ENCODE data around the gene PXN. TPM values are rescaled to one million over a fixed set of nuclear protein-coding genes. Genes with fewer than 3 reads are reported as not detected.
"Not testable (repeated sequence)": the region's sequence is repeated elsewhere in the genome, so short reads cannot be mapped to it uniquely, and the experiment has no call there.

PXN gene
- total and polyA plus RNA-seq, 4 donors, result 6.0 to 13.1 (median 12.3) TPM

DNA sequence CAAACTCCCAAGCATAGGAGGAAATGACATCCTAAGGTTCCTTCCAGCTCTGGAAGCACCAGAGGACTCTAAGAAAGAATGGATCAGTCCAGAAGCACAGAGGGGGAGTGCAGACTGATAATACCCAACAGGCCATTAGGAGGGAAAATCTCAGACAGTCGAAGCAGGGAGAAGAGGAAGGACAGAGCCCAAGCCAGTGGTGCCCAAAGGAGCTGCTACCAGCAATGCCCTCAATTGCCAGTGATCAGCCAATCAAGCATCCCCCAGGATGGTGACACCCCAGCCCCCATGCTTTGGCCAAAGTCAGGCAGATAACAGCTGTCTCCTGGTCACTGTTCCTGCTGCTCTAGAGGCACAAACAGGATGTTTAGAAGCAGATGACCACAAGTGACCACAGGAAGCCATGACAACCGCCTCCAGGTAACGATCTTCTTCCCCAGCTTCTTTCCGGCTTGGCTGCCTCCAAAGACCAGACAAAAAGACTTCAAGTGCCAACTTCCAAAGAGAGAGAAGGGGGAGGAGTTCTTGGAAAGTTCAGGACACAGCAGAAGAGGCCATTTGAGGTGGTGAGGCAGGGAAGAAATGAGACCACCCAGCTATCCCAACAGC, 16.2 kb downstream of the PXN start (continued):
- no peak for TF ChIP-seq RAD21 (IDR thresholded peaks at IDR 0.05)

- Histone ChIP-seq H3K9me3 (ENCODE audit: control insufficient read depth in 4 of 4, low read length in 3 of 4) (no peaks in the 10 kb centered on the region), H3K4me3 (ENCODE audit: low read depth in 1 of 3, low read length in 3 of 3) (no peak overlapping the region), H3K9ac (ENCODE audit: low read depth in 1 of 2, low read length in 2 of 2) (no peak overlapping the region), H3K36me3 (ENCODE audit: control insufficient read depth in 4 of 4, insufficient read depth in 3 of 4, low read depth in 1 of 4, low read length in 3 of 4) (no peaks in the 10 kb centered on the region), H3K27ac (ENCODE audit: low read depth in 1 of 2, low read length in 2 of 2) (peak overlapping the region in 1 of 2 donors; percentile 25), H3K4me1 (ENCODE audit: control insufficient read depth in 4 of 4, insufficient read depth in 4 of 4, low read length in 3 of 4) (peaks cover 0 to 27% (median 13%) of the 10 kb centered on the region in 4 donors), H3K27me3 (ENCODE audit: control insufficient read depth in 4 of 4, insufficient read depth in 4 of 4, low read length in 3 of 4) (no peaks in the 10 kb centered on the region)
- DNase-seq (ENCODE audit: low spot score), result no peak
- 82% methylated on average over 6 of the region's 6 CpGs for WGBS
- TF ChIP-seq HNF4G (IDR thresholded peaks at IDR 0.05), result no peak
- TF ChIP-seq EGR1 (IDR thresholded peaks at IDR 0.05; ENCODE audit: low read depth in 2 of 2), result no peak
- TF ChIP-seq, protein P1, sequence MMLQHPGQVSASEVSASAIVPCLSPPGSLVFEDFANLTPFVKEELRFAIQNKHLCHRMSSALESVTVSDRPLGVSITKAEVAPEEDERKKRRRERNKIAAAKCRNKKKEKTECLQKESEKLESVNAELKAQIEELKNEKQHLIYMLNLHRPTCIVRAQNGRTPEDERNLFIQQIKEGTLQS (IDR thresholded peaks at IDR 0.05), result no peak
- TF ChIP-seq FOXA2 (IDR thresholded peaks at IDR 0.05), result no peak
These were observed 17.9 kb downstream of the PXN start for GRCh38 chr12:120247621-120248030.

GRCh38 chr12:120247183-120247582, 18.3 kb downstream of the PXN start:
- Histone ChIP-seq H3K9ac (ENCODE audit: low read depth in 1 of 2, low read length in 2 of 2) (no peak overlapping the region), H3K36me3 (ENCODE audit: control insufficient read depth in 4 of 4, insufficient read depth in 3 of 4, low read depth in 1 of 4, low read length in 3 of 4) (no peaks in the 10 kb centered on the region), H3K27ac (ENCODE audit: low read depth in 1 of 2, low read length in 2 of 2) (peak overlapping the region; percentile 25 to 32), H3K4me3 (ENCODE audit: low read depth in 1 of 3, low read length in 3 of 3) (no peak overlapping the region), H3K4me1 (ENCODE audit: control insufficient read depth in 4 of 4, insufficient read depth in 4 of 4, low read length in 3 of 4) (peaks cover 1 to 30% (median 14%) of the 10 kb centered on the region in 4 donors), H3K9me3 (ENCODE audit: control insufficient read depth in 4 of 4, low read length in 3 of 4) (no peaks in the 10 kb centered on the region), H3K27me3 (ENCODE audit: control insufficient read depth in 4 of 4, insufficient read depth in 4 of 4, low read length in 3 of 4) (no peaks in the 10 kb centered on the region)
- 51% methylated on average over 3 of the region's 3 CpGs for WGBS
- TF ChIP-seq RXRA (IDR thresholded peaks at IDR 0.05) (peak in 1 of 2 donors; percentile 34), GABPA (IDR thresholded peaks at IDR 0.05 in 1 of 2, conservative IDR thresholded peaks at IDR 0.05 in 1 of 2) (no peak)
- TF ChIP-seq, protein P1 (IDR thresholded peaks at IDR 0.05), result no peak
- no peak for DNase-seq (ENCODE audit: low spot score)

GRCh38 chr12:120246705-120247104, 18.8 kb downstream of the PXN start:
- WGBS, result 90% methylated on average over 5 of the region's 5 CpGs
- H3K27me3 ChIP-seq (ENCODE audit: control insufficient read depth in 4 of 4, insufficient read depth in 4 of 4, low read length in 3 of 4); H3K4me3 ChIP-seq (ENCODE audit: low read depth in 1 of 3, low read length in 3 of 3); H3K27ac ChIP-seq (ENCODE audit: low read depth in 1 of 2, low read length in 2 of 2); DNase-seq (ENCODE audit: low spot score); H3K9ac ChIP-seq (ENCODE audit: low read depth in 1 of 2, low read length in 2 of 2); H3K36me3 ChIP-seq (ENCODE audit: control insufficient read depth in 4 of 4, insufficient read depth in 3 of 4, low read depth in 1 of 4, low read length in 3 of 4); H3K9me3 ChIP-seq (ENCODE audit: control insufficient read depth in 4 of 4, low read length in 3 of 4): not testable (repeated sequence)
- peaks cover 3 to 32% (median 18%) of the 10 kb centered on the region in 4 donors for H3K4me1 ChIP-seq (ENCODE audit: control insufficient read depth in 4 of 4, insufficient read depth in 4 of 4, low read length in 3 of 4)

DNA sequence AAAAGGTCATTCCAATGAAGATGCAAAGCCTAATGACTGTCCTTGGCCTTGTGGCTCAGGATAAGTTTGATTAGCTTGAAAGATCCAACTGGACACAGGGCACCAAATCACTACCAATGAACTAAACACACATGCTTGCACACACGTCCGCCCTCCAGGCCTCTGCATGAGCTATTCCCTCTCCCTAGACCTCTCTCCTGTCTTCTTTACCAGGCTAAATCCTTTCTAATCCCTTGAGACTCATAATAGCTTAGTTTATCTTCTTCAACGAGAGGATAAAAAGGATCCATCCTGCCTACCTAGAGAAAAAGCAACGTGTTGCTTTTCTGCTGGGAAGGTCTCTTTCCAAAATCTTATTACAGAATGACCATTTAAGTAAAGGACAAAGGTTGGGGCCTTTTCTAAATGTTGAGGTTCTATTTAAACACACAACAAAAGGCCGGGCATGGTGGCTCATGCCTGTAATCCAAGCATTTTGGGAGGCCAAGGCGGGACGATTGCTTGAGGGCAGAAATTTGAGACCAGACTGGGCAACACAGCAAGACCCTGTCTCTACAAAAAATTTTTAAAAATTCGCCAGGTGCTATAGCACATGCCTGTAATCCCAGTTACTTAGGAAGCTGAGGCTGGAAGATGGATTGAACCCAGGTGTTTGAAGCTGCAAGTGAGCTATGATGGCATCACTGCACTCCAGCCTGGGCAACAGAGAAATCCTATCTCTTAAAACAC, 22.4 kb downstream of the PXN start:
- Histone ChIP-seq H3K27ac (ENCODE audit: low read depth in 1 of 2, low read length in 2 of 2) (peak overlapping the region; percentile 47 to 51), H3K4me1 (ENCODE audit: control insufficient read depth in 4 of 4, insufficient read depth in 4 of 4, low read length in 3 of 4) (peaks cover 6 to 37% (median 23%) of the 10 kb centered on the region in 4 donors), H3K36me3 (ENCODE audit: control insufficient read depth in 4 of 4, insufficient read depth in 3 of 4, low read depth in 1 of 4, low read length in 3 of 4) (no peaks in the 10 kb centered on the region), H3K9ac (ENCODE audit: low read depth in 1 of 2, low read length in 2 of 2) (no peak overlapping the region), H3K27me3 (ENCODE audit: control insufficient read depth in 4 of 4, insufficient read depth in 4 of 4, low read length in 3 of 4) (no peaks in the 10 kb centered on the region), H3K9me3 (ENCODE audit: control insufficient read depth in 4 of 4, low read length in 3 of 4) (no peaks in the 10 kb centered on the region), H3K4me3 (ENCODE audit: low read depth in 1 of 3, low read length in 3 of 3) (no peak overlapping the region)
- WGBS, result 87% methylated on average over 8 of the region's 8 CpGs
- no peak for DNase-seq (ENCODE audit: low spot score)
- TF ChIP-seq, protein P1 (IDR thresholded peaks at IDR 0.05), result no peak
- TF ChIP-seq, protein P2, sequence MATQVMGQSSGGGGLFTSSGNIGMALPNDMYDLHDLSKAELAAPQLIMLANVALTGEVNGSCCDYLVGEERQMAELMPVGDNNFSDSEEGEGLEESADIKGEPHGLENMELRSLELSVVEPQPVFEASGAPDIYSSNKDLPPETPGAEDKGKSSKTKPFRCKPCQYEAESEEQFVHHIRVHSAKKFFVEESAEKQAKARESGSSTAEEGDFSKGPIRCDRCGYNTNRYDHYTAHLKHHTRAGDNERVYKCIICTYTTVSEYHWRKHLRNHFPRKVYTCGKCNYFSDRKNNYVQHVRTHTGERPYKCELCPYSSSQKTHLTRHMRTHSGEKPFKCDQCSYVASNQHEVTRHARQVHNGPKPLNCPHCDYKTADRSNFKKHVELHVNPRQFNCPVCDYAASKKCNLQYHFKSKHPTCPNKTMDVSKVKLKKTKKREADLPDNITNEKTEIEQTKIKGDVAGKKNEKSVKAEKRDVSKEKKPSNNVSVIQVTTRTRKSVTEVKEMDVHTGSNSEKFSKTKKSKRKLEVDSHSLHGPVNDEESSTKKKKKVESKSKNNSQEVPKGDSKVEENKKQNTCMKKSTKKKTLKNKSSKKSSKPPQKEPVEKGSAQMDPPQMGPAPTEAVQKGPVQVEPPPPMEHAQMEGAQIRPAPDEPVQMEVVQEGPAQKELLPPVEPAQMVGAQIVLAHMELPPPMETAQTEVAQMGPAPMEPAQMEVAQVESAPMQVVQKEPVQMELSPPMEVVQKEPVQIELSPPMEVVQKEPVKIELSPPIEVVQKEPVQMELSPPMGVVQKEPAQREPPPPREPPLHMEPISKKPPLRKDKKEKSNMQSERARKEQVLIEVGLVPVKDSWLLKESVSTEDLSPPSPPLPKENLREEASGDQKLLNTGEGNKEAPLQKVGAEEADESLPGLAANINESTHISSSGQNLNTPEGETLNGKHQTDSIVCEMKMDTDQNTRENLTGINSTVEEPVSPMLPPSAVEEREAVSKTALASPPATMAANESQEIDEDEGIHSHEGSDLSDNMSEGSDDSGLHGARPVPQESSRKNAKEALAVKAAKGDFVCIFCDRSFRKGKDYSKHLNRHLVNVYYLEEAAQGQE (IDR thresholded peaks at IDR 0.05), result no peak
- TF ChIP-seq YY1 (IDR thresholded peaks at IDR 0.05) (no peak), SP1 (IDR thresholded peaks at IDR 0.05) (no peak), GABPA (IDR thresholded peaks at IDR 0.05 in 1 of 2, conservative IDR thresholded peaks at IDR 0.05 in 1 of 2) (no peak), FOXA2 (IDR thresholded peaks at IDR 0.05) (no peak), RXRA (IDR thresholded peaks at IDR 0.05) (no peak), JUND (IDR thresholded peaks at IDR 0.05) (no peak), HNF4G (IDR thresholded peaks at IDR 0.05) (no peak), ZBTB33 (IDR thresholded peaks at IDR 0.05) (no peak)
